DND-41 (cell line): ENCODE results near the gene NCK2.
"Not testable (repeated sequence)": the region's sequence is repeated elsewhere in the genome, so short reads cannot be mapped to it uniquely, and the experiment has no call there.

Experiments
- CTCF ChIP-seq: IDR thresholded peaks from 2 replicates; pipeline ENCODE4 v1.5.1; 2012; ENCODE audit warnings: borderline replicate concordance, low read length, moderate library complexity, mild to moderate bottlenecking; ENCODE audit not compliant: poor library complexity, severe bottlenecking; ENCODE audit errors: extremely low read depth
- EZH2 ChIP-seq: IDR thresholded peaks from 3 replicates; pipeline ENCODE4 v1.6.1; 2012; ENCODE audit warnings: borderline replicate concordance, low read depth, mild to moderate bottlenecking, moderate library complexity, low read length, inconsistent platforms; ENCODE audit not compliant: severe bottlenecking

DNA sequence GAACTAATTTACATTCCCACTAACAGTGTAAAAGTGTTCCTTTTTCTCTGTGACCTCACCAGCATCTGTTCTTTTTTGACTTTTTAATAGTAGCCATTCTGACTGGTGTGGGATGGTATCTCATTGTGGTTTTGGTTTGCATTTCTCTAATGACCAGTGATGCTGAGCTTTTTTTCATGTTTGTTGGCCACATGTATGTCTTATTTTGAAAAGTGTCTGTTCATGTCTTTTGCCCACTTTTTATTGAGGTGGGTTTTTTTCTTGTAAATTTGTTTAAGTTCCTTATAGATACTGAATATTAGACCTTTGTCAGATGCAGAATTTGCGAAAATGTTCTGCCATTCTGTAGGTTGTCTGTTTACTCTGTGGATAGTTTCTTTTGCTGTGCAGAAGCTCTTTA, 153.0 kb downstream of the NCK2 start:
- TF ChIP-seq CTCF, EZH2: not testable (repeated sequence)
